Activated CD8-positive, alpha-beta memory T cell treated with anti-CD3 and anti-CD28 coated beads, Interleukin-2, amount 50 U/mL, for 4 hours (primary cell): ENCODE measurements around the gene PARD3B.

Source experiments
- DNase-seq: peaks from one replicate; pipeline ENCODE4 v3.0.0-alpha.2; 2020

The PARD3B gene

GRCh38 chr2:204772546-204772945, 227.3 kb downstream of the PARD3B start:
- DNase-seq: no peak

- no peak for DNase-seq
Observed at GRCh38 chr2:204775766-204776165, 230.5 kb downstream of the PARD3B start.

- no peak for DNase-seq
Observed at GRCh38 chr2:204776781-204777559, 231.7 kb downstream of the PARD3B start.

GRCh38 chr2:204779771-204780170, 234.5 kb downstream of the PARD3B start:
- no peak for DNase-seq

GRCh38 chr2:204781941-204782340, 236.7 kb downstream of the PARD3B start:
- DNase-seq: no peak

- DNase-seq: no peak
Observed at GRCh38 chr2:204790076-204790475, 244.8 kb downstream of the PARD3B start.

- DNase-seq: no peak
Observed at GRCh38 chr2:204791230-204791629, 246.0 kb downstream of the PARD3B start.

- no peak for DNase-seq
Observed at GRCh38 chr2:204794624-204795023, 249.3 kb downstream of the PARD3B start.

GRCh38 chr2:204795156-204795555, 249.9 kb downstream of the PARD3B start:
- DNase-seq: no peak

GRCh38 chr2:204796581-204796980, 251.3 kb downstream of the PARD3B start:
- no peak for DNase-seq

- no peak for DNase-seq
Observed at GRCh38 chr2:204799791-204800190, 254.5 kb downstream of the PARD3B start.

GRCh38 chr2:204808494-204808893, 263.2 kb downstream of the PARD3B start:
- no peak for DNase-seq

- DNase-seq: no peak
Observed at GRCh38 chr2:204824751-204825453, 279.6 kb downstream of the PARD3B start.

- DNase-seq: no peak
Observed at GRCh38 chr2:204825681-204826080, 280.4 kb downstream of the PARD3B start.

GRCh38 chr2:204827701-204828590, 282.7 kb downstream of the PARD3B start:
- no peak for DNase-seq

GRCh38 chr2:204834716-204835384, 289.6 kb downstream of the PARD3B start:
- DNase-seq: no peak

- DNase-seq: no peak
Observed at GRCh38 chr2:204835786-204836185, 290.5 kb downstream of the PARD3B start.

- DNase-seq: no peak
Observed at GRCh38 chr2:204840504-204840903, 295.2 kb downstream of the PARD3B start.

- DNase-seq: no peak
Observed at GRCh38 chr2:204842068-204842467, 296.8 kb downstream of the PARD3B start.

- DNase-seq: no peak
Observed at GRCh38 chr2:204842661-204843485, 297.6 kb downstream of the PARD3B start.

- DNase-seq: no peak
Observed at GRCh38 chr2:204846471-204846870, 301.2 kb downstream of the PARD3B start.

- DNase-seq: no peak
Observed at GRCh38 chr2:204849892-204850291, 304.6 kb downstream of the PARD3B start.
